Ascending aorta (tissue), 2 donors: ENCODE data around the gene FARP1. TPM values are rescaled to one million over a fixed set of nuclear protein-coding genes. Genes with fewer than 3 reads are reported as not detected.

ENCODE experiments used
- DNase-seq, 2 donors: peaks; one replicate each; pipeline ENCODE4 v3.0.0-alpha.2; 2019; ENCODE audit warnings: low spot score in 2 of 2
- H3K27ac ChIP-seq, 2 donors: fragments of 200-600 bp; sonication (generic); one replicate each; pipeline ENCODE4 v1.5.1; 2016 to 2017; ENCODE audit warnings: mild to moderate bottlenecking in 1 of 2
- H3K27me3 ChIP-seq: fragments of 200-600 bp; sonication (generic); one replicate; pipeline ENCODE4 v1.5.1; 2017
- H3K36me3 ChIP-seq, 2 donors: fragments of 200-600 bp; sonication (generic); one replicate each; pipeline ENCODE4 v1.5.1; 2016
- H3K4me1 ChIP-seq, 2 donors: fragments of 200-600 bp; sonication (generic); one replicate each; pipeline ENCODE4 v1.5.1; 2016 to 2017; ENCODE audit warnings: mild to moderate bottlenecking in 1 of 2
- H3K4me3 ChIP-seq, 2 donors: fragments of 200-600 bp; sonication (generic); one replicate each; pipeline ENCODE4 v1.5.1; 2016 to 2017; ENCODE audit warnings: mild to moderate bottlenecking in 1 of 2
- H3K9me3 ChIP-seq, 2 donors: fragments of 200-600 bp; sonication (generic); one replicate each; pipeline ENCODE4 v1.5.1; 2016
- CTCF ChIP-seq, 3 experiments: fragments of 200-600 bp in 2 of 3; fragments of 450-650 bp in 1 of 3; sonication (generic) in 2 of 3; IDR thresholded peaks; one replicate each; pipeline ENCODE4 v1.5.1; 2016 to 2019; ENCODE audit warnings: antibody characterized with exemption in 3 of 3, mild to moderate bottlenecking in 1 of 3, moderate library complexity in 1 of 3
- intact Hi-C: fragments of 100-400 bp; cut with DNase I; formaldehyde crosslinking; loops from one replicate; pipeline ENCODE4 v1.15.1; 2023
- total RNA-seq: library from RNA; depleted of rRNA; stranded (reverse); fragments of >200 nt; gene quantifications from one replicate; pipeline ENCODE4 v1.1.0, GENCODE V29; 2016

FARP1 gene
- total RNA-seq, 1 donor from 2014 or later: 80.8 TPM

- no peaks in the 10 kb centered on the region for H3K4me1 ChIP-seq
- no peak for DNase-seq
- H3K27ac ChIP-seq: no peak overlapping the region
- no peak for TF ChIP-seq CTCF (IDR thresholded peaks at IDR 0.05)
- no peaks in the 10 kb centered on the region for H3K36me3 ChIP-seq
- H3K4me3 ChIP-seq: no peak overlapping the region
- intact Hi-C loops: no loop called here
- H3K9me3 ChIP-seq: no peaks in the 10 kb centered on the region
- H3K27me3 ChIP-seq: no peaks in the 10 kb centered on the region
These were observed 208.7 kb downstream of the FARP1 start for GRCh38 chr13:98351636-98352035.

GRCh38 chr13:98352226-98352625, 209.3 kb downstream of the FARP1 start:
- no peaks in the 10 kb centered on the region for H3K36me3 ChIP-seq
- H3K27me3 ChIP-seq: no peaks in the 10 kb centered on the region
- H3K27ac ChIP-seq: no peak overlapping the region
- H3K9me3 ChIP-seq: no peaks in the 10 kb centered on the region
- no peaks in the 10 kb centered on the region for H3K4me1 ChIP-seq
- no peak overlapping the region for H3K4me3 ChIP-seq
- no peak for DNase-seq
- no peak for TF ChIP-seq CTCF (IDR thresholded peaks at IDR 0.05)
- intact Hi-C loops: no loop called here

GRCh38 chr13:98353750-98354149, 210.9 kb downstream of the FARP1 start:
- no peak for TF ChIP-seq CTCF (IDR thresholded peaks at IDR 0.05)
- no peak overlapping the region for H3K27ac ChIP-seq
- DNase-seq: no peak
- no peaks in the 10 kb centered on the region for H3K27me3 ChIP-seq
- H3K4me1 ChIP-seq: no peaks in the 10 kb centered on the region
- intact Hi-C loops: no loop called here
- no peaks in the 10 kb centered on the region for H3K9me3 ChIP-seq
- no peaks in the 10 kb centered on the region for H3K36me3 ChIP-seq
- no peak overlapping the region for H3K4me3 ChIP-seq

- H3K4me1 ChIP-seq: no peaks in the 10 kb centered on the region
- no peaks in the 10 kb centered on the region for H3K27me3 ChIP-seq
- no peaks in the 10 kb centered on the region for H3K9me3 ChIP-seq
- H3K4me3 ChIP-seq: no peak overlapping the region
- TF ChIP-seq CTCF (IDR thresholded peaks at IDR 0.05): no peak
- H3K27ac ChIP-seq: no peak overlapping the region
- intact Hi-C loops: no loop called here
- H3K36me3 ChIP-seq: no peaks in the 10 kb centered on the region
- no peak for DNase-seq
These were observed 216.0 kb downstream of the FARP1 start for GRCh38 chr13:98358937-98359336.

GRCh38 chr13:98360545-98360944, 217.7 kb downstream of the FARP1 start:
- Histone ChIP-seq H3K9me3 (no peaks in the 10 kb centered on the region), H3K4me1 (no peaks in the 10 kb centered on the region), H3K4me3 (no peak overlapping the region), H3K27ac (no peak overlapping the region), H3K36me3 (no peaks in the 10 kb centered on the region), H3K27me3 (no peaks in the 10 kb centered on the region)
- no peak for TF ChIP-seq CTCF (IDR thresholded peaks at IDR 0.05)
- DNase-seq: no peak
- intact Hi-C loops: no loop called here

- H3K4me3 ChIP-seq: no peak overlapping the region
- no peaks in the 10 kb centered on the region for H3K9me3 ChIP-seq
- H3K4me1 ChIP-seq: no peaks in the 10 kb centered on the region
- intact Hi-C loops: no loop called here
- no peaks in the 10 kb centered on the region for H3K27me3 ChIP-seq
- no peak for TF ChIP-seq CTCF (IDR thresholded peaks at IDR 0.05)
- no peak for DNase-seq
- no peak overlapping the region for H3K27ac ChIP-seq
- no peaks in the 10 kb centered on the region for H3K36me3 ChIP-seq
These were observed 220.4 kb downstream of the FARP1 start for GRCh38 chr13:98363326-98363725.
